DND-41 (cell line): ENCODE data around the gene F11.
"Not testable (repeated sequence)": the region's sequence is repeated elsewhere in the genome, so short reads cannot be mapped to it uniquely, and the experiment has no call there.

Experiments
- ATAC-seq: fragments of 200-7000 bp; cut with Tn5 transposase; 3 replicates; pipeline ENCODE4 v1.9.1; 2021; ENCODE audit warnings: low read depth; ENCODE audit not compliant: insufficient read depth
- DNase-seq: peaks from one replicate; pipeline ENCODE4 v3.0.0-alpha.2; 2020
- H2AFZ ChIP-seq: 2 replicates; pipeline ENCODE4 v1.6.0; 2012; ENCODE audit warnings: low read depth, low read length
- H3K27ac ChIP-seq: 2 replicates; pipeline ENCODE4 v1.5.1; 2012; ENCODE audit warnings: low read length, inconsistent platforms
- H3K27me3 ChIP-seq: fragments of 200-600 bp; sonication (generic); 2 replicates; pipeline ENCODE4 v1.6.0; 2012; ENCODE audit warnings: low read length, mild to moderate bottlenecking, inconsistent platforms; ENCODE audit not compliant: insufficient read depth, poor library complexity
- H3K36me3 ChIP-seq: 2 replicates; pipeline ENCODE4 v1.5.1; 2012; ENCODE audit warnings: low read length, inconsistent platforms; ENCODE audit not compliant: insufficient read depth
- H3K4me1 ChIP-seq: 2 replicates; pipeline ENCODE4 v1.5.1; 2012; ENCODE audit warnings: mild to moderate bottlenecking, low read length; ENCODE audit not compliant: insufficient read depth
- H3K4me2 ChIP-seq: 2 replicates; pipeline ENCODE4 v1.6.0; 2012; ENCODE audit warnings: mild to moderate bottlenecking, moderate library complexity, low read length, inconsistent platforms; ENCODE audit not compliant: insufficient read depth
- H3K4me3 ChIP-seq, 2 experiments: fragments of 200-600 bp in 1 of 2; shearing (Covaris generic) in 1 of 2; 2 replicates each; pipeline ENCODE4 v1.5.1; 2012 to 2016; ENCODE audit warnings: inconsistent platforms in 2 of 2, low read length in 2 of 2, mild to moderate bottlenecking in 2 of 2, low read depth in 1 of 2, moderate library complexity in 1 of 2
- H3K79me2 ChIP-seq: 2 replicates; pipeline ENCODE4 v1.6.0; 2012; ENCODE audit warnings: low read length, inconsistent platforms; ENCODE audit not compliant: insufficient read depth
- H3K9ac ChIP-seq: 2 replicates; pipeline ENCODE4 v1.6.0; 2012; ENCODE audit warnings: low read depth, mild to moderate bottlenecking, inconsistent platforms, low read length, moderate library complexity
- H3K9me3 ChIP-seq: 2 replicates; pipeline ENCODE4 v1.5.1; 2012; ENCODE audit warnings: low read length, moderate library complexity, mild to moderate bottlenecking, inconsistent platforms; ENCODE audit not compliant: insufficient read depth, severe bottlenecking
- H4K20me1 ChIP-seq: 2 replicates; pipeline ENCODE4 v1.6.0; 2012; ENCODE audit warnings: low read length; ENCODE audit not compliant: insufficient read depth
- CTCF ChIP-seq: IDR thresholded peaks from 2 replicates; pipeline ENCODE4 v1.5.1; 2012; ENCODE audit warnings: borderline replicate concordance, low read length, moderate library complexity, mild to moderate bottlenecking; ENCODE audit not compliant: poor library complexity, severe bottlenecking; ENCODE audit errors: extremely low read depth
- EZH2 ChIP-seq: IDR thresholded peaks from 3 replicates; pipeline ENCODE4 v1.6.1; 2012; ENCODE audit warnings: borderline replicate concordance, low read depth, mild to moderate bottlenecking, moderate library complexity, low read length, inconsistent platforms; ENCODE audit not compliant: severe bottlenecking

F11 gene

GRCh38 chr4:186241616-186242015 lies 24.4 kb upstream of the F11 start:
- H3K9ac ChIP-seq = no peak overlapping the region
- DNase-seq (no peak), ATAC-seq (no peak)
- H3K36me3 ChIP-seq = no peaks in the 10 kb centered on the region
- no peaks in the 10 kb centered on the region for H4K20me1 ChIP-seq
- no peak overlapping the region for H3K4me3 ChIP-seq
- TF ChIP-seq CTCF (no peak), EZH2 (no peak)
- no peak overlapping the region for H3K27ac ChIP-seq
- H3K4me1 ChIP-seq = no peaks in the 10 kb centered on the region
- H3K27me3 ChIP-seq = no peaks in the 10 kb centered on the region
- H3K79me2 ChIP-seq = no peaks in the 10 kb centered on the region
- no peak overlapping the region for H3K4me2 ChIP-seq
- no peaks in the 10 kb centered on the region for H3K9me3 ChIP-seq
- no peak overlapping the region for H2AFZ ChIP-seq

- not testable (repeated sequence) for H3K4me2 ChIP-seq, H3K9ac ChIP-seq
These were observed 24.0 kb upstream of the F11 start for GRCh38 chr4:186242031-186242430.

GRCh38 chr4:186243331-186243730 lies 22.7 kb upstream of the F11 start:
- Histone ChIP-seq H3K4me1 (no peaks in the 10 kb centered on the region), H3K9me3 (no peaks in the 10 kb centered on the region), H3K4me2 (no peak overlapping the region), H3K79me2 (no peaks in the 10 kb centered on the region), H2AFZ (no peak overlapping the region), H3K27ac (no peak overlapping the region), H3K27me3 (no peaks in the 10 kb centered on the region), H3K36me3 (no peaks in the 10 kb centered on the region), H3K9ac (no peak overlapping the region), H4K20me1 (no peaks in the 10 kb centered on the region), H3K4me3 (no peak overlapping the region)
- DNase-seq = no peak
- TF ChIP-seq EZH2 = no peak
- TF ChIP-seq CTCF = no peak
- no peak for ATAC-seq

More at GRCh38 chr4:186242031-186242430, 24.0 kb upstream of the F11 start:
- H3K4me1 ChIP-seq, ATAC-seq, DNase-seq, H3K4me3 ChIP-seq, H3K27me3 ChIP-seq, H3K79me2 ChIP-seq, H3K36me3 ChIP-seq, H4K20me1 ChIP-seq, H2AFZ ChIP-seq, H3K9me3 ChIP-seq, H3K27ac ChIP-seq: not testable (repeated sequence)

GRCh38 chr4:186244835-186245234 lies 21.2 kb upstream of the F11 start:
- Histone ChIP-seq H3K79me2 (no peaks in the 10 kb centered on the region), H2AFZ (no peak overlapping the region), H3K36me3 (no peaks in the 10 kb centered on the region), H3K4me1 (no peaks in the 10 kb centered on the region), H3K27me3 (no peaks in the 10 kb centered on the region), H3K9me3 (no peaks in the 10 kb centered on the region), H3K27ac (no peak overlapping the region), H3K4me2 (no peak overlapping the region), H4K20me1 (no peaks in the 10 kb centered on the region), H3K4me3 (no peak overlapping the region), H3K9ac (no peak overlapping the region)
- no peak for ATAC-seq
- no peak for DNase-seq
- TF ChIP-seq EZH2 (no peak), CTCF (no peak)

- H3K9ac ChIP-seq, H3K36me3 ChIP-seq, ATAC-seq, H3K4me2 ChIP-seq, H3K9me3 ChIP-seq, H3K4me1 ChIP-seq, H2AFZ ChIP-seq, H4K20me1 ChIP-seq, H3K27me3 ChIP-seq, H3K4me3 ChIP-seq, H3K79me2 ChIP-seq, DNase-seq, H3K27ac ChIP-seq: not testable (repeated sequence)
These were observed 18.8 kb upstream of the F11 start for GRCh38 chr4:186247062-186247752.
